H9 (cell line): ENCODE data around the gene DMRT3. TPM values are rescaled to one million over a fixed set of nuclear protein-coding genes. Genes with fewer than 3 reads are reported as not detected.

Experiments
- DNase-seq: peaks from one replicate; pipeline ENCODE4 v3.0.0-alpha.2; 2017
- H2AFZ ChIP-seq: one replicate; pipeline ENCODE4 v1.6.1; 2013; ENCODE audit warnings: mild to moderate bottlenecking, low read length, control low read depth, moderate library complexity
- H2AK5ac ChIP-seq: 2 replicates; pipeline ENCODE4 v1.6.1; 2013; ENCODE audit warnings: low read length, control low read depth, mixed read lengths; ENCODE audit not compliant: insufficient read length
- H2BK120ac ChIP-seq: one replicate; pipeline ENCODE4 v1.6.1; 2013; ENCODE audit warnings: low read depth, mild to moderate bottlenecking, low read length, control low read depth, inconsistent platforms; ENCODE audit not compliant: poor library complexity, severe bottlenecking
- H2BK12ac ChIP-seq: 2 replicates; pipeline ENCODE4 v1.6.1; 2013; ENCODE audit warnings: low read length, control low read depth, mixed read lengths, low read depth; ENCODE audit not compliant: insufficient read length
- H2BK15ac ChIP-seq: 2 replicates; pipeline ENCODE4 v1.6.1; 2013; ENCODE audit warnings: low read depth, low read length, control low read depth
- H2BK20ac ChIP-seq: one replicate; pipeline ENCODE4 v1.6.1; 2013; ENCODE audit warnings: low read depth, mild to moderate bottlenecking, low read length, control low read depth, inconsistent platforms; ENCODE audit not compliant: poor library complexity, severe bottlenecking
- H2BK5ac ChIP-seq: 2 replicates; pipeline ENCODE4 v1.6.1; 2013; ENCODE audit warnings: low read length, control low read depth, mixed read lengths; ENCODE audit not compliant: insufficient read length
- H3K14ac ChIP-seq: 2 replicates; pipeline ENCODE4 v1.6.1; 2013; ENCODE audit warnings: low read length, control low read depth; ENCODE audit not compliant: insufficient read depth
- H3K18ac ChIP-seq: 2 replicates; pipeline ENCODE4 v1.6.1; 2013; ENCODE audit warnings: low read depth, mild to moderate bottlenecking, mixed read lengths, low read length, control low read depth; ENCODE audit not compliant: insufficient read length
- H3K23ac ChIP-seq: 2 replicates; pipeline ENCODE4 v1.6.1; 2013; ENCODE audit warnings: low read length, control low read depth, mixed read lengths, low read depth; ENCODE audit not compliant: insufficient read length
- H3K23me2 ChIP-seq: 2 replicates; pipeline ENCODE4 v1.6.1; 2013; ENCODE audit warnings: low read depth, mild to moderate bottlenecking, mixed read lengths, low read length, control low read depth; ENCODE audit not compliant: insufficient read length, poor library complexity, severe bottlenecking
- H3K27ac ChIP-seq: 2 replicates; pipeline ENCODE4 v1.5.1; 2013; ENCODE audit warnings: low read length, control low read depth, mixed read lengths, low read depth; ENCODE audit not compliant: insufficient read length
- H3K27me3 ChIP-seq: 2 replicates; pipeline ENCODE4 v1.6.1; 2013; ENCODE audit warnings: low read length, control low read depth, inconsistent platforms; ENCODE audit not compliant: insufficient read depth
- H3K4ac ChIP-seq: 2 replicates; pipeline ENCODE4 v1.6.1; 2013; ENCODE audit warnings: low read depth, mild to moderate bottlenecking, control low read depth, inconsistent platforms, low read length, moderate library complexity
- H3K4me1 ChIP-seq: 2 replicates; pipeline ENCODE4 v1.6.1; 2013; ENCODE audit warnings: low read length, control low read depth, inconsistent platforms; ENCODE audit not compliant: insufficient read depth
- H3K4me2 ChIP-seq: 2 replicates; pipeline ENCODE4 v1.6.1; 2013; ENCODE audit warnings: low read length, control low read depth, mixed read lengths; ENCODE audit not compliant: insufficient read length, insufficient read depth
- H3K56ac ChIP-seq: 2 replicates; pipeline ENCODE4 v1.6.1; 2013; ENCODE audit warnings: low read depth, mild to moderate bottlenecking, mixed read lengths, low read length, control low read depth; ENCODE audit not compliant: insufficient read length
- H3K79me1 ChIP-seq: 2 replicates; pipeline ENCODE4 v1.6.1; 2013; ENCODE audit warnings: low read depth, mild to moderate bottlenecking, moderate library complexity, low read length, control low read depth, inconsistent platforms; ENCODE audit not compliant: insufficient read depth, poor library complexity, severe bottlenecking
- H3K79me2 ChIP-seq: 2 replicates; pipeline ENCODE4 v1.6.1; 2013; ENCODE audit warnings: low read length, control low read depth, inconsistent platforms; ENCODE audit not compliant: insufficient read depth
- H3K9ac ChIP-seq: 2 replicates; pipeline ENCODE4 v1.6.1; 2013; ENCODE audit warnings: low read length, control low read depth, mixed read lengths; ENCODE audit not compliant: insufficient read length; ENCODE audit errors: extremely low read depth
- H3K9me3 ChIP-seq: one replicate; pipeline ENCODE4 v1.6.1; 2013; ENCODE audit warnings: low read depth, low read length, inconsistent platforms; ENCODE audit not compliant: control insufficient read depth
- H3T11ph ChIP-seq: one replicate; pipeline ENCODE4 v1.6.1; 2013; ENCODE audit warnings: mild to moderate bottlenecking, low read length, control low read depth, inconsistent platforms
- H4K20me1 ChIP-seq: one replicate; pipeline ENCODE4 v1.6.1; 2013; ENCODE audit not compliant: control insufficient read depth, insufficient read length, insufficient read depth
- H4K5ac ChIP-seq: 2 replicates; pipeline ENCODE4 v1.6.1; 2013; ENCODE audit warnings: low read depth, mild to moderate bottlenecking, mixed read lengths, low read length, control low read depth; ENCODE audit not compliant: insufficient read length
- H4K8ac ChIP-seq: replicated peaks from 2 replicates; pipeline ENCODE4 v1.6.1; 2013; ENCODE audit warnings: low read length, control low read depth, mixed read lengths, low read depth; ENCODE audit not compliant: insufficient read length
- H4K91ac ChIP-seq: 2 replicates; pipeline ENCODE4 v1.6.1; 2013; ENCODE audit warnings: low read depth, mild to moderate bottlenecking, moderate library complexity, mixed read lengths, low read length, control low read depth; ENCODE audit not compliant: insufficient read length
- H3K27ac Mint-ChIP-seq, 3 experiments: 2 replicates in 2 of 3; 3 replicates in 1 of 3; pipeline ENCODE4 v1.8.0; 2020 to 2021; ENCODE audit warnings: mixed read lengths in 3 of 3, mild to moderate bottlenecking in 1 of 3, moderate library complexity in 1 of 3
- H3K27me3 Mint-ChIP-seq: 2 replicates; pipeline ENCODE4 v1.8.0; 2021; ENCODE audit warnings: low read depth, mild to moderate bottlenecking, moderate library complexity, mixed read lengths
- H3K36me3 Mint-ChIP-seq, 3 experiments: 2 replicates in 2 of 3; 3 replicates in 1 of 3; pipeline ENCODE4 v1.8.0; 2020 to 2021; ENCODE audit warnings: low read depth in 3 of 3, mixed read lengths in 3 of 3; ENCODE audit not compliant: insufficient read depth in 1 of 3
- H3K4me1 Mint-ChIP-seq, 2 experiments: 2 replicates each; pipeline ENCODE4 v1.8.0; 2020; ENCODE audit warnings: mixed read lengths in 2 of 2
- H3K4me3 Mint-ChIP-seq, 2 experiments: 2 replicates in 1 of 2; 3 replicates in 1 of 2; pipeline ENCODE4 v1.8.0; 2020 to 2021; ENCODE audit warnings: mild to moderate bottlenecking in 2 of 2, mixed read lengths in 2 of 2, moderate library complexity in 1 of 2
- H3K9me3 Mint-ChIP-seq, 2 experiments: 2 replicates in 1 of 2; 3 replicates in 1 of 2; pipeline ENCODE4 v1.8.0; 2020; ENCODE audit warnings: mild to moderate bottlenecking in 2 of 2, mixed read lengths in 2 of 2, moderate library complexity in 1 of 2
- CTCF ChIP-seq: fragments of 200-600 bp; sonication (generic); conservative IDR thresholded peaks from 3 replicates; pipeline ENCODE4 v1.8.0; 2021; ENCODE audit warnings: antibody characterized with exemption, mild to moderate bottlenecking
- WGBS: extraction: QIAGEN DNeasy Blood & Tissue Kit; methylation state at CpG from one replicate; pipeline ENCODE4 v1.1.7; 2013; ENCODE audit warnings: missing lambda C conversion rate, low lambda C conversion rate, mixed read lengths; ENCODE audit not compliant: insufficient read length; ENCODE audit errors: extremely low coverage; 5-methylcytosine and 5-hydroxymethylcytosine counted together
- total RNA-seq: library from RNA; stranded (reverse); gene quantifications from 2 replicates; pipeline ENCODE4 v1.2.1, GENCODE V29; 2021

The DMRT3 gene
- total RNA-seq, 1 experiment from 2014 or later, result not detected

DNA sequence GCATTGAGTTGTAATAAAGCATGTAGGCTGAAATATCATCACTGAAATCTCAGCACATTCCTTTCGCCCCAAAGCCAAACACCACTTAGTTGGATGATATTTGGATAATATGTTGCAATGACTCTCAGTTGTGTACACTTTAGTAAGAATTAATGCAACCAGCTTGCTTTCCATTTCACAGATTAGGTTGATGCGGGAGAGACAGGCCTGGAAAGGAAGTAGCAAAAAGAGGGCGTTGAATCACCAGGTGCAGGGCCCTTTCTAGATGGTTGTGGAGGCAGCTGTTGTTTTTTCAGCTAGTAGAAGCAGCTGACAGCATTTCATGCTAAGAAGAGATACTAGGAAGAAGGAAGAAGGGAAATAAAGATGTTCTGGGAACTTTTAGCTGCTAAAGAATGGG is 30.9 kb downstream of the DMRT3 start:
- no peak overlapping the region for H2AFZ ChIP-seq

More for the DNA sequence above, 30.9 kb downstream of the DMRT3 start:
- H3K23ac ChIP-seq, result no peak overlapping the region
- H4K5ac ChIP-seq, result no peak overlapping the region
- H3K27ac ChIP-seq, result no peak overlapping the region
- no peaks in the 10 kb centered on the region for H3K9me3 ChIP-seq
- H4K8ac ChIP-seq, result no peak overlapping the region
- Mint-ChIP-seq H3K27me3 (peaks cover 26% of the 10 kb centered on the region), H3K9me3 (peaks cover 0 to 3% of the 10 kb centered on the region in 2 experiments; a peak in 1 of 5 replicates), H3K36me3 (no peaks in the 10 kb centered on the region), H3K27ac (no peak overlapping the region), H3K4me1 (peaks cover 2 to 11% of the 10 kb centered on the region in 2 experiments; a peak in 3 of 4 replicates), H3K4me3 (no peak overlapping the region)
- no peak overlapping the region for H2BK120ac ChIP-seq
- 0 out of 2 replicates have a peak, but pooled peaks cover 2% of the 10 kb centered on the region for H3K4me1 ChIP-seq
- H3T11ph ChIP-seq, result no peak overlapping the region
- no peaks in the 10 kb centered on the region for H4K20me1 ChIP-seq
- H3K4ac ChIP-seq, result no peak overlapping the region
- H3K18ac ChIP-seq, result no peak overlapping the region
- no peaks in the 10 kb centered on the region for H3K79me2 ChIP-seq
- TF ChIP-seq CTCF, result no peak
- no peak for DNase-seq
- H3K79me1 ChIP-seq, result no peaks in the 10 kb centered on the region
- H4K91ac ChIP-seq, result no peak overlapping the region
- WGBS, result no CpG with 5 or more reads among the region's 3 CpGs
- no peak overlapping the region for H2BK5ac ChIP-seq
- no peak overlapping the region for H2BK15ac ChIP-seq
- H2BK20ac ChIP-seq, result no peak overlapping the region
- no peak overlapping the region for H2AK5ac ChIP-seq
- H3K56ac ChIP-seq, result no peak overlapping the region
- H2BK12ac ChIP-seq, result no peak overlapping the region
- H3K27me3 ChIP-seq, result no peaks in the 10 kb centered on the region
- no peak overlapping the region for H3K14ac ChIP-seq
- H3K23me2 ChIP-seq, result no peaks in the 10 kb centered on the region
- H3K4me2 ChIP-seq, result no peak overlapping the region
- H3K9ac ChIP-seq, result no peak overlapping the region
